IMR-90 (cell line): ENCODE measurements around the gene JAKMIP1. TPM values are rescaled to one million over a fixed set of nuclear protein-coding genes. Genes with fewer than 3 reads are reported as not detected.

Experiments
- ATAC-seq: fragments of 200-7000 bp; cut with Tn5 transposase; 2 replicates; pipeline ENCODE4 v1.9.1; 2020; ENCODE audit warnings: low read depth, mild to moderate bottlenecking, moderate library complexity
- BruUV-seq: library from RNA; stranded (reverse); fragments of 400-500 nt; replicated peaks from 2 replicates; lab custom pipeline; 2021; lab: Mats Ljungman, UMichigan
- CTCF ChIA-PET: fragments of 300-600 bp; formaldehyde crosslinking; extraction: SDS; loops from one replicate; lab custom pipeline; 2021; ENCODE audit warnings: antibody characterized with exemption; lab: Yijun Ruan, JAX
- POLR2A ChIA-PET: fragments of 300-600 bp; sonication (Branson Sonifier 250); formaldehyde crosslinking; loops from one replicate; lab custom pipeline; 2022; ENCODE audit warnings: antibody characterized with exemption; ENCODE audit not compliant: unreplicated experiment; lab: Charles Lee
- DNase-seq: peaks from one replicate; pipeline ENCODE4 v3.0.0; 2013
- H2AFZ ChIP-seq: replicated peaks from 2 replicates; pipeline ENCODE3; 2013; ENCODE audit warnings: low read length, mild to moderate bottlenecking; ENCODE audit not compliant: poor library complexity
- H2AK5ac ChIP-seq: 2 replicates; pipeline ENCODE4 v1.6.1; 2013; ENCODE audit warnings: low read depth, low read length, inconsistent platforms
- H2AK9ac ChIP-seq: replicated peaks from 2 replicates; pipeline ENCODE3; 2013; ENCODE audit warnings: mild to moderate bottlenecking, low read depth, low read length, moderate library complexity; ENCODE audit not compliant: poor library complexity
- H2BK120ac ChIP-seq: 2 replicates; pipeline ENCODE4 v1.6.1; 2013; ENCODE audit warnings: low read depth, low read length, inconsistent platforms
- H2BK15ac ChIP-seq: 3 replicates; pipeline ENCODE4 v1.6.1; 2013; ENCODE audit warnings: low read depth, low read length, inconsistent platforms
- H2BK20ac ChIP-seq: 2 replicates; pipeline ENCODE4 v1.6.1; 2013; ENCODE audit warnings: low read depth, mild to moderate bottlenecking, inconsistent platforms, low read length, moderate library complexity
- H2BK5ac ChIP-seq: 2 replicates; pipeline ENCODE4 v1.6.1; 2013; ENCODE audit warnings: mild to moderate bottlenecking, low read depth, low read length, inconsistent platforms; ENCODE audit not compliant: poor library complexity, severe bottlenecking
- H3K14ac ChIP-seq: replicated peaks from 2 replicates; pipeline ENCODE4 v1.6.1; 2013; ENCODE audit warnings: low read depth, low read length, inconsistent platforms
- H3K18ac ChIP-seq: 2 replicates; pipeline ENCODE4 v1.6.1; 2013; ENCODE audit warnings: low read depth, low read length, control low read depth
- H3K23ac ChIP-seq: 2 replicates; pipeline ENCODE4 v1.6.1; 2013; ENCODE audit warnings: low read depth, low read length, inconsistent platforms
- H3K27ac ChIP-seq: 2 replicates; pipeline ENCODE4 v1.5.1; 2013; ENCODE audit warnings: mild to moderate bottlenecking, control low read depth, low read length; ENCODE audit not compliant: insufficient read depth
- H3K27me3 ChIP-seq: 2 replicates; pipeline ENCODE4 v1.6.1; 2013; ENCODE audit warnings: low read length; ENCODE audit not compliant: control insufficient read depth, insufficient read depth
- H3K36me3 ChIP-seq: 2 replicates; pipeline ENCODE4 v1.6.1; 2013; ENCODE audit warnings: low read length, mixed read lengths; ENCODE audit not compliant: control insufficient read depth, insufficient read depth
- H3K4ac ChIP-seq: 2 replicates; pipeline ENCODE4 v1.6.1; 2013; ENCODE audit warnings: low read depth, low read length, inconsistent platforms
- H3K4me1 ChIP-seq: 2 replicates; pipeline ENCODE4 v1.6.1; 2013; ENCODE audit warnings: low read length, mixed read lengths; ENCODE audit not compliant: control insufficient read depth, insufficient read depth
- H3K4me2 ChIP-seq: 2 replicates; pipeline ENCODE4 v1.6.1; 2013; ENCODE audit warnings: low read depth, mild to moderate bottlenecking, control low read depth, low read length, moderate library complexity
- H3K4me3 ChIP-seq: 2 replicates; pipeline ENCODE4 v1.5.1; 2013; ENCODE audit warnings: low read depth, mild to moderate bottlenecking, control low read depth, low read length, moderate library complexity; ENCODE audit not compliant: insufficient read depth
- H3K56ac ChIP-seq: 2 replicates; pipeline ENCODE4 v1.6.1; 2013; ENCODE audit warnings: low read length, inconsistent platforms; ENCODE audit not compliant: insufficient read depth; ENCODE audit errors: extremely low read depth
- H3K79me1 ChIP-seq, 2 experiments: 2 replicates each; pipeline ENCODE4 v1.6.1; 2013; ENCODE audit warnings: low read length in 2 of 2, inconsistent platforms in 1 of 2, low read depth in 1 of 2
- H3K9ac ChIP-seq: 2 replicates; pipeline ENCODE4 v1.6.1; 2013; ENCODE audit warnings: low read depth, low read length, control low read depth
- H3K9me1 ChIP-seq: 2 replicates; pipeline ENCODE4 v1.6.1; 2013; ENCODE audit warnings: low read length, inconsistent platforms; ENCODE audit not compliant: insufficient read depth
- H3K9me3 ChIP-seq: 2 replicates; pipeline ENCODE4 v1.6.1; 2013; ENCODE audit warnings: low read length; ENCODE audit not compliant: control insufficient read depth, insufficient read depth
- H4K20me1 ChIP-seq: 2 replicates; pipeline ENCODE4 v1.6.1; 2013; ENCODE audit warnings: low read length, inconsistent platforms; ENCODE audit not compliant: insufficient read depth
- H4K5ac ChIP-seq: 2 replicates; pipeline ENCODE4 v1.6.1; 2013; ENCODE audit warnings: mild to moderate bottlenecking, low read depth, low read length, control low read depth
- H4K8ac ChIP-seq, 2 experiments: 2 replicates each; pipeline ENCODE4 v1.6.1; 2013; ENCODE audit warnings: low read depth in 2 of 2, low read length in 2 of 2, control low read depth in 1 of 2, inconsistent platforms in 1 of 2
- H4K91ac ChIP-seq: 2 replicates; pipeline ENCODE4 v1.6.1; 2013; ENCODE audit warnings: low read depth, low read length, inconsistent platforms; ENCODE audit not compliant: insufficient read depth
- BHLHE40 ChIP-seq: fragments of 150-350 bp; IDR thresholded peaks from 2 replicates; pipeline ENCODE4 v1.6.1; 2016; ENCODE audit warnings: mild to moderate bottlenecking, low read depth, low read length
- CEBPB ChIP-seq: IDR thresholded peaks from 2 replicates; pipeline ENCODE4 v1.6.1; 2012; ENCODE audit warnings: low read depth, low read length, improper control_type of control experiment
- CHD1 ChIP-seq: IDR thresholded peaks from 2 replicates; pipeline ENCODE4 v1.6.1; 2012; ENCODE audit warnings: low read depth, low read length, improper control_type of control experiment
- FOS ChIP-seq: fragments of 150-350 bp; IDR thresholded peaks from 2 replicates; pipeline ENCODE4 v1.6.1; 2016; ENCODE audit warnings: low read depth, low read length
- MAFK ChIP-seq: IDR thresholded peaks from 2 replicates; pipeline ENCODE4 v1.6.1; 2012; ENCODE audit warnings: low read depth, low read length, improper control_type of control experiment
- MAZ ChIP-seq: IDR thresholded peaks from 2 replicates; pipeline ENCODE4 v1.6.1; 2012; ENCODE audit warnings: low read depth, mild to moderate bottlenecking, low read length, improper control_type of control experiment, moderate library complexity, borderline replicate concordance
- MXI1 ChIP-seq: IDR thresholded peaks from 2 replicates; pipeline ENCODE4 v1.6.1; 2012; ENCODE audit warnings: low read depth, mild to moderate bottlenecking, low read length, moderate library complexity, borderline replicate concordance
- NFE2L2 ChIP-seq: fragments of 150-350 bp; IDR thresholded peaks from 2 replicates; pipeline ENCODE4 v1.6.1; 2016; ENCODE audit warnings: low read depth, mild to moderate bottlenecking, low read length
- POLR2A ChIP-seq: IDR thresholded peaks from 2 replicates; pipeline ENCODE4 v1.6.1; 2012; ENCODE audit warnings: mild to moderate bottlenecking, low read depth, low read length
- RAD21 ChIP-seq: IDR thresholded peaks from 2 replicates; pipeline ENCODE4 v1.6.1; 2012; ENCODE audit warnings: low read length, improper control_type of control experiment
- RCOR1 ChIP-seq: IDR thresholded peaks from 2 replicates; pipeline ENCODE4 v1.6.1; 2012; ENCODE audit warnings: mild to moderate bottlenecking, low read length, improper control_type of control experiment; ENCODE audit not compliant: insufficient replicate concordance
- RFX5 ChIP-seq: IDR thresholded peaks from 2 replicates; pipeline ENCODE4 v1.8.0; 2012; ENCODE audit warnings: low read depth, mild to moderate bottlenecking, low read length, moderate library complexity
- SMC3 ChIP-seq: fragments of 150-350 bp; IDR thresholded peaks from 2 replicates; pipeline ENCODE4 v1.6.1; 2016; ENCODE audit warnings: low read depth, mild to moderate bottlenecking, antibody characterized with exemption, low read length, moderate library complexity
- USF2 ChIP-seq: fragments of 150-350 bp; IDR thresholded peaks from 2 replicates; pipeline ENCODE4 v1.6.1; 2017; ENCODE audit warnings: mild to moderate bottlenecking, antibody characterized with exemption, low read length, low read depth
- WGBS, 2 experiments: methylation state at CpG; one replicate each; pipeline versions ENCODE4 v1.1.5 to v1.1.7; 2013; ENCODE audit warnings: missing lambda C conversion rate in 2 of 2; ENCODE audit not compliant: insufficient read length in 1 of 2; ENCODE audit errors: extremely low coverage in 2 of 2; 5-methylcytosine and 5-hydroxymethylcytosine counted together
- dilution Hi-C: fragments of 300-500 bp; cut with HindIII; formaldehyde crosslinking; loops from one replicate; pipeline ENCODE4 v1.14.3; 2018; ENCODE audit warnings: low sequenced_read_pairs; ENCODE audit not compliant: unreplicated experiment
- in situ Hi-C: fragments of 300-500 bp; cut with MboI; formaldehyde crosslinking; loops from 3 replicates; pipeline ENCODE4 v1.14.3; 2019; ENCODE audit warnings: low sequenced_read_pairs, inconsistent platforms, mixed read lengths
- intact Hi-C: fragments of 100-400 bp; cut with micrococcal nuclease; formaldehyde crosslinking; loops from 2 replicates; pipeline ENCODE4 v1.10.0; 2022
- polyA plus RNA-seq, 3 experiments: library from polyadenylated mRNA; depleted of rRNA; stranded (reverse); fragments of >200 nt; gene quantifications; 2 replicates each; pipeline ENCODE4 v1.2.3, GENCODE V29; 2012; ENCODE audit warnings: low replicate concordance in 1 of 3
- total RNA-seq: library from RNA; depleted of rRNA; stranded (reverse); fragments of >200 nt; gene quantifications from 2 replicates; pipeline ENCODE4 v1.2.3, GENCODE V29; 2012
- TF ChIP-seq, protein P1 (sequence below): fragments of 150-350 bp; IDR thresholded peaks from 2 replicates; pipeline ENCODE4 v1.6.1; 2016; ENCODE audit warnings: low read depth, mild to moderate bottlenecking, low read length, moderate library complexity, borderline replicate concordance
- TF ChIP-seq, protein P2 (sequence below): conservative IDR thresholded peaks from 2 replicates; pipeline ENCODE4 v1.5.1; 2012; ENCODE audit warnings: mild to moderate bottlenecking, low read depth, low read length, improper control_type of control experiment

The JAKMIP1 gene
- total and polyA plus RNA-seq, 2 of the 4 experiments (the other 2 are of a cell fraction): not detected

DNA sequence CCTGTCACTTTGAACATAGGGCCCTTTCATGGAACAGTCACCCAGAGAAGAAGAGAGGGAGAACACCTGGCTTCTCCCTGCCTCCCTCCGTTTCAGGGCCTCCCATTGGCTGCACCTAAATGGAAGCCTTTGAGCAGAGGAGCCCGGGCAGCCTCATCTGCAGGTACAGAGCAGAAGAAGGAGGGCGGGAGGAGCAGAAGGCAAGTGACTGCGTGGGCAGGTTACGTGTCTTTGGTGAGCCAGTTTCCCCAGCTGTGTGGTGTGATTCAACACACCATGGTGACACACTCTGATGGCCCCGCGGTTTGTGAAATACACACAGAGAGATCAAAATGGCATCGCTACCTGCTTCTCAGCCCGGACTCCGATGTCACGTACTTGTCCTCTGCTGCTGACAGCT is 182.5 kb downstream of the JAKMIP1 start:
- no peak overlapping the region for H3K4ac ChIP-seq
- H2BK120ac ChIP-seq: no peak overlapping the region
- WGBS, 2 experiments: 100% methylated on average over 2 of the region's 11 CpGs; no CpG with 5 or more reads in 1 of the 2 experiments
- no peak for TF ChIP-seq POLR2A
- no peak for TF ChIP-seq CHD1
- no peak for TF ChIP-seq BHLHE40
- TF ChIP-seq, protein P1, sequence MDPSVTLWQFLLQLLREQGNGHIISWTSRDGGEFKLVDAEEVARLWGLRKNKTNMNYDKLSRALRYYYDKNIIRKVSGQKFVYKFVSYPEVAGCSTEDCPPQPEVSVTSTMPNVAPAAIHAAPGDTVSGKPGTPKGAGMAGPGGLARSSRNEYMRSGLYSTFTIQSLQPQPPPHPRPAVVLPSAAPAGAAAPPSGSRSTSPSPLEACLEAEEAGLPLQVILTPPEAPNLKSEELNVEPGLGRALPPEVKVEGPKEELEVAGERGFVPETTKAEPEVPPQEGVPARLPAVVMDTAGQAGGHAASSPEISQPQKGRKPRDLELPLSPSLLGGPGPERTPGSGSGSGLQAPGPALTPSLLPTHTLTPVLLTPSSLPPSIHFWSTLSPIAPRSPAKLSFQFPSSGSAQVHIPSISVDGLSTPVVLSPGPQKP: no peak
- no peak for TF ChIP-seq FOS
- TF ChIP-seq MAFK: no peak
- no peak for TF ChIP-seq RAD21
- TF ChIP-seq NFE2L2: no peak
- TF ChIP-seq MAZ: no peak
- TF ChIP-seq RFX5: no peak
- TF ChIP-seq MXI1: no peak
- TF ChIP-seq USF2: no peak
- TF ChIP-seq RCOR1: no peak
- no peak for TF ChIP-seq CEBPB
- TF ChIP-seq SMC3: no peak
- TF ChIP-seq, protein P2, sequence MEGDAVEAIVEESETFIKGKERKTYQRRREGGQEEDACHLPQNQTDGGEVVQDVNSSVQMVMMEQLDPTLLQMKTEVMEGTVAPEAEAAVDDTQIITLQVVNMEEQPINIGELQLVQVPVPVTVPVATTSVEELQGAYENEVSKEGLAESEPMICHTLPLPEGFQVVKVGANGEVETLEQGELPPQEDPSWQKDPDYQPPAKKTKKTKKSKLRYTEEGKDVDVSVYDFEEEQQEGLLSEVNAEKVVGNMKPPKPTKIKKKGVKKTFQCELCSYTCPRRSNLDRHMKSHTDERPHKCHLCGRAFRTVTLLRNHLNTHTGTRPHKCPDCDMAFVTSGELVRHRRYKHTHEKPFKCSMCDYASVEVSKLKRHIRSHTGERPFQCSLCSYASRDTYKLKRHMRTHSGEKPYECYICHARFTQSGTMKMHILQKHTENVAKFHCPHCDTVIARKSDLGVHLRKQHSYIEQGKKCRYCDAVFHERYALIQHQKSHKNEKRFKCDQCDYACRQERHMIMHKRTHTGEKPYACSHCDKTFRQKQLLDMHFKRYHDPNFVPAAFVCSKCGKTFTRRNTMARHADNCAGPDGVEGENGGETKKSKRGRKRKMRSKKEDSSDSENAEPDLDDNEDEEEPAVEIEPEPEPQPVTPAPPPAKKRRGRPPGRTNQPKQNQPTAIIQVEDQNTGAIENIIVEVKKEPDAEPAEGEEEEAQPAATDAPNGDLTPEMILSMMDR: no peak
- H3K56ac ChIP-seq: no peak overlapping the region
- dilution Hi-C loops (no loop called here), in situ Hi-C loops (no loop called here), intact Hi-C loops (no loop called here)
- H3K4me1 ChIP-seq: no peaks in the 10 kb centered on the region
- no peak overlapping the region for H3K23ac ChIP-seq
- CTCF ChIA-PET: no interaction called here
- H3K9me3 ChIP-seq: no peaks in the 10 kb centered on the region
- no peak overlapping the region for H3K4me2 ChIP-seq
- no peak overlapping the region for H2BK5ac ChIP-seq
- no peaks in the 10 kb centered on the region; the same call in 1 of the 2 replicates for H3K27me3 ChIP-seq
- no peak overlapping the region for H3K27ac ChIP-seq
- H3K4me3 ChIP-seq: no peak overlapping the region
- H4K5ac ChIP-seq: no peak overlapping the region
- no peaks in the 10 kb centered on the region for H3K79me1 ChIP-seq
- no TSS peak for BruUV-seq
- H4K91ac ChIP-seq: no peak overlapping the region
- no peak overlapping the region for H3K9ac ChIP-seq
- no peak overlapping the region for H2BK20ac ChIP-seq
- no peaks in the 10 kb centered on the region for H3K9me1 ChIP-seq
- H3K18ac ChIP-seq: no peak overlapping the region
- no peak overlapping the region for H2AFZ ChIP-seq
- H2AK9ac ChIP-seq: no peak overlapping the region
- POLR2A ChIA-PET: no interaction called here
- H4K8ac ChIP-seq: no peak overlapping the region
- DNase-seq (no peak), ATAC-seq (no peak)
- no peaks in the 10 kb centered on the region for H4K20me1 ChIP-seq
- no peak overlapping the region for H3K14ac ChIP-seq
- H3K36me3 ChIP-seq: no peaks in the 10 kb centered on the region
- H2BK15ac ChIP-seq: no peak overlapping the region
- no peak overlapping the region for H2AK5ac ChIP-seq
